Upper lobe of left lung (tissue), 4 donors: ENCODE results near the gene KCTD12.

ENCODE experiments used
- POLR2A ChIP-seq, 4 donors: fragments of 450-650 bp; IDR thresholded peaks; one replicate each; pipeline ENCODE4 v1.5.1; 2016 to 2017; ENCODE audit warnings: antibody characterized with exemption in 4 of 4, mild to moderate bottlenecking in 2 of 4
- POLR2AphosphoS5 ChIP-seq, 2 donors: sonication (generic); formaldehyde crosslinking; IDR thresholded peaks; one replicate each; pipeline ENCODE4 v1.5.1; 2017; ENCODE audit warnings: antibody characterized with exemption in 2 of 2

GRCh38 chr13:76903544-76904162, 17.4 kb upstream of the KCTD12 start:
- peak in 1 of 2 donors; percentile 36 for TF ChIP-seq POLR2AphosphoS5 (IDR thresholded peaks at IDR 0.05)
- TF ChIP-seq POLR2A (IDR thresholded peaks at IDR 0.05): no peak
